Measurements from ENCODE around the gene ZNF121.

ZNF121 gene

GRCh38 chr19:9538183-9539058 lies 45.9 kb downstream of the ZNF121 start, which contains the start of gene ZNF426:
ZNF426 (minus strand) TSS chr19:9538645; CDS start chr19:9536232, 2,413 bp downstream.
- peak; percentile 65 to 75 for DNase-seq (ENCODE audit: extremely low read depth in 1 of 2, low read depth in 1 of 2)

GRCh38 chr19:9535934-9536333 lies 48.4 kb downstream of the ZNF121 start:
- no peak for DNase-seq (ENCODE audit: extremely low read depth in 1 of 2, low read depth in 1 of 2)

GRCh38 chr19:9531933-9532332 lies 52.4 kb downstream of the ZNF121 start:
- DNase-seq (ENCODE audit: extremely low read depth in 1 of 2, low read depth in 1 of 2): no peak

DNA sequence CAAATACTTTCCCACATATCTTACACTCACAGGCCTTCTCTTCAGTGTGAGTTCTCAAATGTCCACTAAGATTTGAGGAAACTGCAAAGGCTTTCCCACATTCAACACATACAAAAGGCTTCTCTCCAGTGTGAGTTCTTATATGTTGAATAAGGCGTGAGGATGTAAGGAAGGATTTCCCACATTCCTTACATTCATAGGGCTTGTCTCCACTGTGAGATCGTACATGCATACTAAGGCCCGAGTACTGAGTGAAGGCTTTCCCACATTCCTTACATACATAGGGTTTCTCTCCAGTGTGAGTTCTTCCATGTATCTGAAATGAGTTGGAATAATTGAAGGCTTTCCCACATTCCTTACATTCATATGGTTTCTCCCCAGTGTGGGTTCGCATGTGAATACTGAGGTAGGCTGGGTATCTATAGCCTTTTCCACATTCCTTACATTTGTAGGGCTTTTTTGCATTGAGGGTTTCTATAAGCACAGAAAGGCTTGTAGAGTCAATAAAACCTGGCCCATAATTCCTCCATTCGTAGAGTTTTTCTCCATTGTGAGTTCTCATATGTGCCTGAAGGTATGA lies 55.5 kb downstream of the ZNF121 start:
- DNase-seq (ENCODE audit: extremely low read depth in 1 of 2, low read depth in 1 of 2): no peak

- DNase-seq (ENCODE audit: extremely low read depth in 1 of 2, low read depth in 1 of 2): no peak
Observed at GRCh38 chr19:9523885-9524474, 60.3 kb downstream of the ZNF121 start.

Measured in activated CD8-positive, alpha-beta memory T cell treated with anti-CD3 and anti-CD28 coated beads for 1 hour (primary cell).